DND-41 (cell line): ENCODE measurements around the gene SHLD3.

Experiments used
- EZH2 ChIP-seq: IDR thresholded peaks from 3 replicates; pipeline ENCODE4 v1.6.1; 2012; ENCODE audit warnings: borderline replicate concordance, low read depth, mild to moderate bottlenecking, moderate library complexity, low read length, inconsistent platforms; ENCODE audit not compliant: severe bottlenecking
- TF ChIP-seq, protein P1 (sequence below): IDR thresholded peaks from 2 replicates; pipeline ENCODE4 v1.5.1; 2012; ENCODE audit warnings: borderline replicate concordance, low read length, moderate library complexity, mild to moderate bottlenecking; ENCODE audit not compliant: poor library complexity, severe bottlenecking; ENCODE audit errors: extremely low read depth

DNA sequence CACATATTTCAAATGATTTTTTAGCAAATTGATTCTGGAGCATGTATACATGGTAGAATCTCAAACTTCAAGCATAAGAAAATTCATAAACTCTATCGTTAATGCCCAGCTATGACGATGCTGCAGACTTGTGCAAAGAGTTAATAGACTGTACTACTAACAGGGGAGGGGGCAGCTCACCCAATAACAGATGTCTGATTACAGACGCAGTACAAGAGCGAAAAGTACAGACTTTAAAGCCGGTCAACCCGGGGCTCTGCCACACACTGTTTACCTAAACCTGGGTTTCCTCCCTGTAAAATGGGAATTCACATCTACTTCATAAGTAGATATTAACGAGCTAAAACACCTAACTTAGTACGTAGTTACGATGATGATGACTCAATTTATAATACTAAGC is 1.3 kb upstream of the SHLD3 start:
- TF ChIP-seq, protein P1, sequence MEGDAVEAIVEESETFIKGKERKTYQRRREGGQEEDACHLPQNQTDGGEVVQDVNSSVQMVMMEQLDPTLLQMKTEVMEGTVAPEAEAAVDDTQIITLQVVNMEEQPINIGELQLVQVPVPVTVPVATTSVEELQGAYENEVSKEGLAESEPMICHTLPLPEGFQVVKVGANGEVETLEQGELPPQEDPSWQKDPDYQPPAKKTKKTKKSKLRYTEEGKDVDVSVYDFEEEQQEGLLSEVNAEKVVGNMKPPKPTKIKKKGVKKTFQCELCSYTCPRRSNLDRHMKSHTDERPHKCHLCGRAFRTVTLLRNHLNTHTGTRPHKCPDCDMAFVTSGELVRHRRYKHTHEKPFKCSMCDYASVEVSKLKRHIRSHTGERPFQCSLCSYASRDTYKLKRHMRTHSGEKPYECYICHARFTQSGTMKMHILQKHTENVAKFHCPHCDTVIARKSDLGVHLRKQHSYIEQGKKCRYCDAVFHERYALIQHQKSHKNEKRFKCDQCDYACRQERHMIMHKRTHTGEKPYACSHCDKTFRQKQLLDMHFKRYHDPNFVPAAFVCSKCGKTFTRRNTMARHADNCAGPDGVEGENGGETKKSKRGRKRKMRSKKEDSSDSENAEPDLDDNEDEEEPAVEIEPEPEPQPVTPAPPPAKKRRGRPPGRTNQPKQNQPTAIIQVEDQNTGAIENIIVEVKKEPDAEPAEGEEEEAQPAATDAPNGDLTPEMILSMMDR = no peak
- TF ChIP-seq EZH2 = no peak
